ENCODE measurements around the gene HSDL2.

Gene HSDL2

DNA sequence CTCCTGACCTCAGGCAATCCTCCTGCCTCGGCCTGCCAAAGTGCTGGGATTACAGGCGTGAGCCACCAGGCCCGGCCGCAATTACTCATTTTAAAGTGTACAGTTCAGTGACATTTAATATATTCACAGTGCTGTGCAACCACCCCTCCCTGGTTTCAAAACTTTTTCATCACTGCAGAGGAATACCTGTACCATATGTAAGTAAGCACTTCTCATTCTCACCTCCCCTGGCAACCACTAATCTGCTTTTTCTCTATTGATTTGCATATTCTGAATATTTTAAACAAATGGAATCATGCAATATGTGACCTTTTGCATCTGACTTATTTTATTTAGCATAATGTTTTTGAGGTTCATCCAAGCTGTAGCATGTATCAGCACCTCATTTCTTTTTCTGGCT is 85.4 kb downstream of the HSDL2 start:
- no peak for DNase-seq

DNA sequence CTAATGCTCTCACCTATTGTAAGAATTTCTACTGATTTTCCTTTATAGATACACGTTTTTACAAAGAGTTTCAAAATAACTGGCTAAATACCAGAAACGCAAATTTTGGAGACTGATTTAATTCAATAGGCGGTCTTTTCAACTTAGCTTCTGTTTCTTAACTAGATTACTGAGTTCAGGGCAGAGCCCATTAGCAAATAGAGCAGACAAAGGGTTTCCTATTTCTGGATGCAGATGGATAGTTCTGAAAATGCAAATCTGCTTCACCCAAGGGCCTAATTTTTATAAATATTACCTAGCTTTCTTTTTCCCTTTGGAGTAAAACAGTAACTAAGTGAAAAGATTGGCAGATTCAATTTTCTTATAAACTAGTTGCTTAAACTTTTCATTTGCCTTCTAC is 93.1 kb downstream of the HSDL2 start:
- peak; percentile 53 to 67 for DNase-seq

DNA sequence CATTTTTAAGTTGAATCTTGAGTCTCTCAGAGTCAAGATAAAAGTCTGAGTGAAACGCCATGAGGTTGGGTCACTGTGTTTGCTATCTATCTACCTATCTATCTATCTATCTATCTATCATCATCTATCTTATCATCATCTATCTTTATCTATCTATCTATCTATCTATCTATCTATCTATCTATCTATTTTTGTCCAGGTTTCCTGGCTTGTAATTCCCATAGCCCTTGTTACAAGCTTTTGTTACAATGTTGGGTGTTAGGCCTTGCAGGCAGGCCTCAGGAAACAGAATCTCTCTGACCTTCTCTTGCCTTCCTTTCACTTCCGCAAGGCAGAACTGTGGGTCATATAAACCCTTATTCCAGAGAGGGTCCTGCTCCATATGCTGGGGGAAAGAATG is 94.1 kb downstream of the HSDL2 start:
- no peak for DNase-seq

DNA sequence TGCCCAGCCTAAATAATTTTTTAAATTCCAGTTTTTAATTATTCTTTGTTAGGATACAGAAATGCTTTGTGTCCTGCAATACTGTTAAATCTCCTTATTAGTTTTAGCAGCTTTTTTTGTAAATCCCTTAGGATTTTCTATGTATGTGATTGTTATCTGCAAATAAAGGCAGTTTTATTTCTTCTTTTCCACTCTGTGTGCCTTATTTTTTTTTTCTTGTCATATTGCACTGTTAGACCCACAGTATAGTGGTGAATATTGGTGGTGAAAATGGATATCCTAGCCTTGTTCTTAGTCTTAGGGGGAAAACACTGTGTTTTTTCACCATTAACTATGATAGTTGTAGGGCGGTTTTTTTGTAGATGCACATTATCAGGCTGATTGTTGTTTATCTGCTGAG is 95.4 kb downstream of the HSDL2 start:
- no peak for DNase-seq

DNA sequence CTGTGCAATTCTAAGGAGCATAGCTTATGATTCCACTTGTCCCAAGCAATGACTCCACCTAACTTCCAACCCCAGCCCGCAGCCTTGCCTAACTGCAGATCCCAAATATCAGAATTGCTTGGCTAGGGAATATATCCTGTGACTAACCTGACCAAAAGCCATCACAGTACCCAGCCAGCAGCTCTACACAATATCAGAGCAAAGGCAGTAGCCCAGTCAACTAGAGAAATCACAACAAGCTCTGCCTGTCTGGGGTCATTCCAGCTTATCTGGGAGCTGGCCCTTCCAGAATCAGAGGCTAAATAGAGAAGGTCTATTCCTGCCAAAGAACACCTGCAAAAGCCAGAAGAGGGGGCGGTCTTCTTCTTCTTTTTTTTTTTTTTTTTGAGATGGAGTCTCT is 97.4 kb downstream of the HSDL2 start:
- DNase-seq: no peak

DNA sequence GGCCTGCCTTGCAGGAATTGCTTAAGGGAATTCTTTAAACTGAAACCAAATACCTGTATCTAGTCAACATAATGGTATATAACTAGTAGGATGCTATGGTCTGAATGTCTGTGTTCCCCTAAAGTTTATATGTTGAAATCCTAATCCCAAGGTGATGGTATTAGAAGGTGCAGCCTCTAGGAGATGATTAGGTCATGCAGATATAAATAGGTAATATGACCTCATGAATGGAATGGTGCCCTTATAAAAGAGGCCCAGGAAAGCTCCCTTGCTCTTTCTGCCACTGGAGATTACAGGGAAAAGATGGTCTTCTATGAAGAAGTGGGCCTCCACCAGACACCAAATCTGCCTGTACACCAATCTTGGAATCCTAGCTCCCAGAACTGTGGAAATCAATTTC is 99.3 kb downstream of the HSDL2 start:
- DNase-seq: no peak

DNA sequence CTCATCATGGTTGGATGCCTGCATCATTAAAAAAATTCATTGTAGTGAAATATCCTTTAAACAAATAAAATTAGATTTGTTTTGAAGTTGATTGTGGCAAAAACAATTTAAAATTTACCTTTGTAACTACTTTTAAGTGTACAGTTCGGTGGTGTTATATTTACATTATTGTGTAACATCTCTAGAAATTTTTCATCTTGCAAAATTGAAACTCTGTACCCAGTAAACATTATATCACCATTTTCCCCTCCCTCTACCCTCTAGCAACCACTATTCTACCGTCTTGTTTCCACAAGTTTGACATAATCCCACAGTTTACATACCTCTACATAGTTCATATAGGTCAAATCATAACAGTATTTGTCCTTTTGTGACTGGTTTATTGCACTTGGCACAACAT is 104.7 kb downstream of the HSDL2 start:
- no peak for DNase-seq

DNA sequence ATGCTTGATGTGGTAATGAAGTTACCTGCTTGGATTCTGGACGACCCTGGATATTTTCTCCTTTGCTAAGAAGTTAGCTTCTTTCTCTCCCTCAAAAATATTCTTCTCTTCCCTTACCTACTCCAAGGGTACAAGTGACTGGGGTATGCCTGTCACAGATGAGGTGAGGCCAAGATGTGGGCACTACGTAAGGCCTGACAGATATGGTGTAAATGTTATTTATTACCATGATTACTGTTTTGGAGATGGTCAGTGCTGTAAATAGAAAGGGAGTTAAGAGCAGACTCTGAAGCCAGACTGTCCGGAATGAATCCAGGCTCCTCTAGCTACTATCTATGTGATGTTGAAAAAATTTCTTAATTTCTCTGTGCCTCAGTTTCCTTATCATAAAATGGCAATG is 105.7 kb downstream of the HSDL2 start:
- DNase-seq: no peak

DNA sequence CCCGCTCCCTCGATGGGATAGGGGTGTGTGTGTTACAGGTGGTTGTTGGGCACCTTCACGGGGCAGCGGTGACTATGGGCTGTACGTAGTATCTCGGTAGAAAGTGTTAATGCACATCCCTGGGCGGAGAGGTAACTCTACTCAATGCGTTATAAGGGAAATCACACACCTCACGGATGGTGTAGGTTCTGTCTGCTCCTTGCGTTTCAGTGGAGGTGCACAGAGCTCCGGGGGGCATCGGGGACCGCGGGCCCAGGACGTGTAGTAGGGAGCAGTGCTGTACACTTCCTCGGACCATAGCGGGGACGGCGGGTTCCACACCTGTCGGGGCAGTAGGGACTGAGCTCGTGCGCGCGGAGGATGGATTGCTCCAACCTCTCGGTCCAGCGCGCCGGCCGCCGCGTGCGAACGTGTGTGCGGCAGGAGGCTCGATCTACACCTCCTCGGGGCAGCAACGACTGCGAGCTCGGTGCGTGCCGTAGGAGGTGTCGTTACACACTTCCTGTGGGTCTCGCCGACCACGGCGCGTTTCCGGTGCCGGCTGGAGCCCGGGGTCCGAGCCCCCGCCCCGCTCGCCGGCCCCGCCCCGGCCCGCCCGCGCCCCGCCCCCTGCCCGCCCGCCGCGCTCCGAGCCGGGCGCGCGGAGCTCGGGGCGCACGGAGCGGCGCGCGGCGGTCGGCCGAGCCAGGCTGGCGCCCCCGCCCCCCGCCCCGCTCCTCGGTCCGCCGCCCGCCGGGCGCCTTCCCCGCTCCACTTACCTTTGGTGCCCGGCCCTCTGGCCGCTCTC is 106.5 kb downstream of the HSDL2 start, which contains the start of gene KIAA1958:
Gene KIAA1958, plus strand, starts transcription at position 607 of the 787 bp plus-strand sequence. CDS start 87,254 bp downstream, outside the sequence.
- peak; percentile 60 to 89 for DNase-seq

DNA sequence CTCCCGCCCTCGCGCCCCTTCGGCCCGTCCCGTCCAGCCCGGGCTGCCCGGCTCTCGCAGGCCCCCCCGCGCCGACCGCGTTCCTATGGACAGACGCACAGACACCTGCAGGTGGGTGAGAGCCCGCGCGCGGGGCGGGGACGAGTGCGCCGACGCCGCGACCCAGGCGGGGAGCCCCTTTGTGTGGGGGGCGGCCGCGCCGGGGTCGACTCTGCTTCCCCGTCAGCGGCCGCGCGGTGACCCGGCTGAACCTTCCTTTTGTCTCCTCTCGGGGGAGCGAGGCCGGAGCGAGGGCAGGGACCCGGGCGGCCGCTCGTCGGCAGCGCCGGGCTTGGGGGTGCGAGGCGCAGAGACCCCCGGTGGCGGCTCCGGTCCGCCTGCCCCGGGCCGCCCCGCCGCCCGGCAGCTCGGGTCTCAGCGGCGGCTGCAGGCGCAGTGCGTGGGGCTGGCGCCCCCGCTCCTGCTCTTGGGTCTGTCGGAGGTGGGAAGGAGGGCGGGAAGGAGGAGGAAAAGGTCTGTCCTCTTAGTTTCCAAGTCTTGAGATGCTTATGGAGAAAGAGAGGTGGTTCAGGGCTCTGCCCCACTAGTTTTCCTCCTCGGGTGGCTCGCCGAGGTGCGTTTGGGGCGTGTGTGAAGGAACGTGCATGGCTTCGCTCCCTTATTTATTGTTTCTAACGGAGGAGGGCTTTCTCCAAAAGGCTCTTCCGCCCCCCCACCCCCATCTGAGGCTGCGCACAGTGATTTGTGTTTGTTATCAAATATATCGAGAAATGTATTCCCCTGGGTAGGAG is 107.3 kb downstream of the HSDL2 start:
- DNase-seq: peak in 1 of 2 experiments; percentile 77

DNA sequence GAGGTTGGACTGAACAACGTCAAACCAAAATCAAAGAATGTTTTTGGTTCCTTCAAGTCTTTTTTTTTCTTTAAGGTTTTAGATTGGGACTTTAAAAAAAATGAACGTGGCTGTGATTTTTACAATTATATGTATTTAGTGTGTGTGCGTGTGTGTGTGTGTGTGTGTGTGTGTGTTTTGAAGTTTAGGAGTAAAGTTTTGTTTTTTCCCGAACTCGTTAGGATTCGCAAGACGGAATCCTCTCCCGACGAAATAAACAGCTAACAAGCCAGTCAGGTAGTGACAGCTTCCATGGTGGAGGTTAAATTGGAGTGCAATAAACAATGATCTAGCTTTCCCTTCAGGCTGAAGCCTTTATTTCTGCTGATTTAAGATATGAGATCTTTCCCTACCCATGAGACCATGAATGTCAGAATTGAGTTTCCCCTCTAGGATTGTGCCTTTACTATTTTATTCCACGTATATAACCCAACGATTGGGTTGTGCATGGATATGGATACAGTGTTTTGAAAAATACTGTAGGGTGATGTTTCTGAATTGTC is 108.0 kb downstream of the HSDL2 start:
- DNase-seq: peak in 1 of 2 experiments; percentile 18

DNA sequence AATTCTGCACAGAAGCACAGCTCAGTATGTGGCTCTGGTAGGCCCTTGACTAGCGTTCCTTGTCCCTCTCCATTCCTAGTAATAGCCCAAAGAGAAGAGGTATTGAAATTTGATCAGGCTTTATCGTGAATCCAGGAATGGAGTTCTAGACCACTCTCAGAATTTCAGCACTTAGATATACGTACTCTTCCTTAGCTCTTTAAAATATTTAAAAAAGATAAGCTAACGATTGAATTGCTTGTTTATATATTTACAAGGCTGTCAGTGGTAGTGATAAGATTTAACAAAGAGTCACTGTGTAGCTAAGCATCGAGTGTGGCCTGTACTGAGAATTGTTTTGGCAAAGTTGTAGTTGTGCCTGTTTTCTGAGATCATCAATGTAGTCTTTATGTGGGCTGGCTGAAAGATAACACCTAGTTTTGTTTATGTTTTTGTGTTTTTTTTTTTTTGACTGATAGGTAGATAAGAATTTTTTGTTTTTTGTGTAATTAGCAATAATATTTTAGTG is 109.2 kb downstream of the HSDL2 start:
- DNase-seq: peak; percentile 38 to 43

DNA sequence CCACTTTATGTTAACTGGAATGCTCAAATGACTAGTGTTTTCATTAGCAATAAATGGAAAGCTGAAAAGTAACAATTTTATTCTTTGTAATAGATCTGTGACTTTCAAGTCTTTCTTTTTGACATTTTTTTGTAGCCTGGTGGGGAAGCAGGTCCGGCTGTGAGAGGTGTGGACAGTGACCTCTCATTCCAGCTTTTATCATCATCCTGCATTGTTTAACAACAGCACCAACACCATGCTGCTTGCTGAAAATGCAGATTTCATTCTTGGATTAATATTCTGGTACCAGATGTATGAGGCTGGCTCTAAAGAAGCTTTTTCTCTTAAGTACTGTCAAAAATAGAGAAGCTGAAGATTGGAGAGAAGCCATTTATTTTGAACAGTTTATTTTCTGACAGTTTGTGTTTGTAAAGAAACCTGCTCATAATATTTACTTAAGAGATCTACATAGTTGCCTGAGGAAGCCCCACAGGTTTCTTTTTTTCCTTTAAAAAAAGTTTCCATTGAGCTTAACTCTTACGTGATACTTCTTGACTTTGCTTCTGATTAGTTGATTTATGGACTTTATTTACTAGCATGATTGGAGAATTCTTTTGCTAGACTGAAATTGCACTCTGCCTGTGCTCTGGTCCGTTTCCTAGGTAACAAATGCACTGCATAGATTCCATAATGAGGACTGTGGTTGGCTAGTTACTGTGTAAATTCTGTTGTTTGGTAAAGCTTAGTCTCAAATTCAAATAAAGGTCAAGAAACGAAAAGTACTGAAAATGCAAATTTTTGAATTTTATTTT is 110.2 kb downstream of the HSDL2 start:
- peak in 1 of 2 experiments; percentile 17 for DNase-seq

DNA sequence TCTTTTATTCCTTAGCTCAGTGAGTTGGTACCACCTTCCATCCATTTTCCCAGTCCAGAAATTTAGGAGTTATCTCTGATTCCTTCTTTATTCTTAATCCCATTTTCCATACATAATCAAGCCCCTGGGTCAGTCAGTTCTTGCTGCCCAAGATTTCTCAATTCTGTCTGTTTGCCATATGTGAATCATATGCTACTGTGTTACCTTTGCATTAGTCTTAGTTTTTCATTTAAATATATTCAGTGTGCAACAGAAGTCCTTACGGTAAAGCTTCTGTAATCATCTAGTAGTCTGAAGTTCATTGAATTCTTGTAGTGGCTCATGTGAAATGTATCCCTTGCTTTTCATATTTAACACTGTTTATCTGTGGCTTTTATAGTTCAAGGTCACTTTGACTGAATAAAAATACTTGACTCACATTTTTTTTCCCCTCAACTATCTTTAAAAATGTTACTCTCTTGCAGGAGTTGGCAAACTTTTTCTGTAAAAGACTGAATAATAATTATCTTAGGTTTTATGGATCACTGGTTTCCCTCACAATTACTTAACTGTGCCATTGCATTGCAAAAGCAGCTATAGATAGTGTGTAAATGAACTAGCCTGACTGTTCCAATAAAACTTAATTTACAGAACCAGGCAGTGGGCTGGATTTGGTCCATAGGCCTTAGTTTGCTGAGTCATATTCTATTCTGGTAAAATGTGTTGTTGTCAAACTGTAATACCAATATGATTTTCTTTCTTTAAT is 113.7 kb downstream of the HSDL2 start:
- no peak for DNase-seq

DNA sequence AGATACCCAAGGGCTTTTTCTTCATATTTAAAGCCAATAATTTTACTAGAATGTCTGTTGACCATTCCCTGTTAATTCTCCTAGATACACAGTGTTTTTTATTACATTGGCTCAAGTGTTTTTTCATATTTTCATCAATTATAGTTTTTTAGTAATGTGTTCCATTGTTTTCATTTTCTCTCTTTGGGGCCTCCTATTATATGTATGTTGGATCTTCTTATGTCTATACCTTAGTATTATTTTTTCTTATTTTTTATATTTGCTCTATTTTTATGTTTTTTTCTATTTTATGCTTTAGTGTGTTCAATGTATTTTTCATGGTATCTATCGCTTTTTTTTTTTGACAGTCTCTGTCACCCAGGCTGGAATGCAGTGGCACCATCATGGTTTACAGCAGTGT is 114.2 kb downstream of the HSDL2 start:
- DNase-seq: no peak

DNA sequence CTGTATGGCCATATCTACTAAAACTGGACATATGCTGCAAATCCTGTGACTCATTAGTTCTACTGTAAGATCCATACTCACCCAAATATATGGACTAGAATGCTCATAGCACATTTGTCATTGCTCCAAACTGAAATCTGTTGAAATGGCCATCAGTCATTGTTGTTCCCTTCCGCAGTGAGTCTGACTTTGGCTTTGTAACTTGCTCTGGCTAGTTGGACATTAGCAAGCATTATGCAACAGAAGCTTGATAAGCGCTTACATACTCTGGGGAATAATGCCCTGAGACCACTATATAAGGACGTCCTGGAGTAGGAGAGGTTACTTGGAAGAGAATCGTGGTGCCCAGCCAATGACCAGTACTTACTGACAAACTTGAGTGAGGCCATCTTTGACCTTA is 115.7 kb downstream of the HSDL2 start:
- no peak for DNase-seq

DNA sequence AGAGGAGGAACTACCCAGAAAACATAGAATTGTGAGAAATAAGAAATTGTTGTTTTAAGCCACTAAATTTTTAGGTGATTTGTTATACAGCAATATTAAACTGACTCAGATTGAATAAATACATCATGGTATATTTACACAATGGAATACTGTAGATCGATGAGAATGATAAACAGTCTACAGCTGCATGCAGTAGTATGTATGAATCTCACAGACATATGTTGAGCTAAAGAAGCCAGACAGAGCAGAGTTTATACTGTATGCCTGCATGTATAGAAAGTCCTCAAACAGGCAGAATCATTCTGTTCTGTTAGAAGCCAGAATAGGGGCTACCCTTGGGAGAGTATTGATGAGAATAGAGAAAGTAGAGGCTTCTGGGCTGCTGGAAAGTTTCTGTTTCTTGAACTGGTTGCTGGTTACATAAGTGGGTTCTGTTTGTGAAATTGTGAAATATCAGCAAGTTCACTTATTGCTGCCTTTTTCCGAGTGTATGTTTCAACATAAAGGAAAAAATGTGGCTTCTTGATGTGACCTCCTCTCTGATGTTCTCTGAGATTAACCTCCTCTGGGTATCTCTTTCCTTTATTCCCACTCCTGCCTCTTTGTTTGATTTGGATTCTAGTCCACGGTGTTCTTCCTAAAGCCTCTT is 116.3 kb downstream of the HSDL2 start:
- DNase-seq: no peak

DNA sequence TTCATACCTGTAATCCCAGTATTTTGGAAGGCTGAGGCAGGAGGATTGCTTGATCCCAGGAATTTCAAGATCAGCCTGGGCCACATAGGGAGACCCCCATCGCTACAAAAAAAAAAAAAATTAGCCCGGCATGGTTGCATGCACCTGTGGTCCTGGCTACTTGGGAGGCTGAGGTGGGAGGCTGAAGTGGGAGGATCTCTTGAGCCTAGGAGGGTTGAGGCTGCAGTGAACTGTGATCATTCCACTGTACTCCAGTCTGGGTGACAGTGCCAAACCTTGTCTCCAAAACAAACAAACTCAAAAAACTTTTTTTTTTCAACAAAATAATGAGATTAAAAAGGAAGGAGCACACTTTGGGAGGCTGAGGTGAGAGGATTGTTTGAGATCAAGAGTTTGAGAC is 120.9 kb downstream of the HSDL2 start:
- DNase-seq: no peak

DNA sequence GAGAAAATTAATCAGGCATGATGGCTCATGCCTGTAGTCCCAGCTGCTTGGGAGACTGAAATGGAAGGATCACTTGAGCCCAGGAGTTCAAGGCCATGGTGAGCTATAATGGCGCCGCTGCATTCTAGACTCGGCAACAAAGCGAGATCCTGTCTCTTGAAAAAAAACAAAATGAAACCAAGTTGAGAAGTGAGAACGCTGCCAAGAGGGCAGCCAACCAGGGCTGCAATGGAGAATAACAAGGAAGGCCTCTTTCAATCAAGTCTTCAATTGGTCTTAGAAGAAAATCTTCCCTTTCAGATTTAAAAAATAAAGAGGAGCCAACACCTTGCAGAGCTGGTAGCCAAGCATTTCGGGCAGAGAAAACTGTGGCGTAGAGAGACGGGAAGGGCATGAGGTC is 121.4 kb downstream of the HSDL2 start:
- DNase-seq: no peak

DNA sequence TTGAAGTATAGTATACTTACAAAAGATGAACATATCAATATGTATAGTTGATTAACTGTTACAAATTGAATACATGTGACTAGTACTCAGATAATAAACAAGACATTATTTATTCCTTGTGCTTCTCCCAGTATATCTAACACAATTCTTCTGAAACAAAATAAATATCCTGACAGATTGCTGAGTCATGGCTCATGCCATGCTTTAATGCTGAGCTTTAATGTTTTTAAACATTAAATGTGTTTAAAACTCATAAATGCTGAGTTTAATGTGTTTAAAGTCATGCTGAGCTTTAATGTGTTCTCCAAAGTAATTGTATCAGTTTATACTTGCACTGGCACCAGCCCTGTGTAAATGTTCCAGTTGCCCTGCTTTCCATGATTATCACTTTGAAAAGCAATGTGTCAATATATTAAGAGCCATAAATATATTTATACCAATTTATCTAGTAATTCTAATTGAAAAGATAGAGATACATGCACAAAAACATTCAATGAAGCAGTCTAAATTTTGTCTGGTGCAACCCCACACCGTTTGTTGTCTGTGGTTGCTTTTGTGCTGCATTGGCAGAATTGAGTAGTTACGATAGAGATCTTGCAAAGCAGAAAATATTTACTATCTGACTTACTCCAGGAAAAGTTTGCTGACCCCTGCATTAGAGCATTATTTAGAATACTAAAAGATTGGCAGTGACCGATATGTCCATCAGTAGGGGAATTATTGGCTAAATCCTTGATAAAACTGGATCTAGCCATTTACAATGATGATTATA is 122.5 kb downstream of the HSDL2 start:
- no peak for DNase-seq

DNA sequence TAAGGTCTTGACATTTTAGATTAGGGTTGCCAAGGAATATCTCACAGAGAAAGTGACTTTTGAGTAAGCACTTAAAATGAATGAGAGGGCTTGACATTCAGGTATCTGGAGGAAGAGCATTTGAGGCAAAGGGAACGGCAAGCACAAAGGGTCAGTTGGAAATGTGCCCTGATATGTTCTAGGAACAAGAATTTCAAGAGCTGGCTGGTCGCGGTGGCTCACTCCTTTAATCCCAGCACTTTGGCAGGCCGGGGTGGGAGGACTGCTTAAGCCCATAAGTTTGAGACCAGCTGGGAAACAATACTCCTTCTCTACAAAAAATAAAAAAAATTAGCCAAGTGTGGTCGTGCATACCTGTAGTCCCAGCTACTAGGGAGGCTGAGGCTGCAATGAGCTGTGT is 123.3 kb downstream of the HSDL2 start:
- DNase-seq: no peak
